GM23338 (cell line): ENCODE measurements around the gene HSF5. TPM values are rescaled to one million over a fixed set of nuclear protein-coding genes. Genes with fewer than 3 reads are reported as not detected.

ENCODE experiments used
- ATAC-seq: fragments of 200-7000 bp; cut with Tn5 transposase; 3 replicates; pipeline ENCODE4 v1.9.1; 2020
- DNase-seq: peaks from one replicate; pipeline ENCODE4 v3.0.0-alpha.2; 2015; ENCODE audit warnings: low spot score
- H2AFZ ChIP-seq: fragments of 200-600 bp; sonication (generic); 2 replicates; pipeline ENCODE4 v1.8.0; 2016; ENCODE audit warnings: antibody characterized with exemption, mild to moderate bottlenecking, moderate library complexity
- H3F3A ChIP-seq: fragments of 200-600 bp; sonication (generic); replicated peaks from 2 replicates; pipeline ENCODE4 v1.8.0; 2017; ENCODE audit warnings: antibody characterized with exemption, mixed run types, low read depth
- H3K27ac ChIP-seq: fragments of 200-600 bp; sonication (generic); 2 replicates; pipeline ENCODE4 v1.6.1; 2016; ENCODE audit warnings: low read depth
- H3K27me3 ChIP-seq: fragments of 200-600 bp; sonication (generic); 2 replicates; pipeline ENCODE4 v1.8.0; 2016; ENCODE audit warnings: mild to moderate bottlenecking, mixed run types, moderate library complexity; ENCODE audit not compliant: insufficient read depth
- H3K36me3 ChIP-seq: fragments of 200-600 bp; sonication (generic); 2 replicates; pipeline ENCODE4 v1.8.0; 2016; ENCODE audit warnings: mild to moderate bottlenecking; ENCODE audit not compliant: insufficient read depth
- H3K4me1 ChIP-seq: fragments of 200-600 bp; sonication (generic); 2 replicates; pipeline ENCODE4 v1.8.0; 2016; ENCODE audit warnings: mild to moderate bottlenecking, moderate library complexity; ENCODE audit not compliant: insufficient read depth
- H3K4me2 ChIP-seq: fragments of 200-600 bp; sonication (generic); 2 replicates; pipeline ENCODE4 v1.7.1; 2017; ENCODE audit warnings: mixed run types
- H3K4me3 ChIP-seq: fragments of 200-600 bp; sonication (generic); 2 replicates; pipeline ENCODE4 v1.6.1; 2016; ENCODE audit warnings: mixed run types
- H3K79me2 ChIP-seq: fragments of 200-600 bp; sonication (generic); replicated peaks from 2 replicates; pipeline ENCODE4 v1.8.0; 2017; ENCODE audit warnings: mild to moderate bottlenecking; ENCODE audit not compliant: insufficient read depth
- H3K9me2 ChIP-seq: fragments of 200-600 bp; sonication (generic); 2 replicates; pipeline ENCODE4 v1.8.0; 2017; ENCODE audit not compliant: insufficient read depth
- H4K20me1 ChIP-seq: fragments of 200-600 bp; sonication (generic); replicated peaks from 2 replicates; pipeline ENCODE4 v1.8.0; 2017; ENCODE audit warnings: mild to moderate bottlenecking; ENCODE audit not compliant: insufficient read depth
- H3K27ac Mint-ChIP-seq: 2 replicates; pipeline ENCODE4 v1.8.0; 2020; ENCODE audit warnings: inconsistent platforms, mild to moderate bottlenecking, moderate library complexity, mixed read lengths
- H3K27me3 Mint-ChIP-seq: 3 replicates; pipeline ENCODE4 v1.8.0; 2022; ENCODE audit warnings: low read depth, mild to moderate bottlenecking, moderate library complexity, mixed read lengths, inconsistent platforms; ENCODE audit not compliant: insufficient read depth, poor library complexity
- H3K36me3 Mint-ChIP-seq: 3 replicates; pipeline ENCODE4 v1.8.0; 2021; ENCODE audit warnings: low read depth, mild to moderate bottlenecking, inconsistent platforms, moderate library complexity, mixed read lengths
- H3K4me1 Mint-ChIP-seq: 3 replicates; pipeline ENCODE4 v1.8.0; 2020; ENCODE audit warnings: mild to moderate bottlenecking, inconsistent platforms, mixed read lengths
- H3K4me3 Mint-ChIP-seq: 3 replicates; pipeline ENCODE4 v1.8.0; 2021; ENCODE audit warnings: moderate library complexity, mild to moderate bottlenecking, inconsistent platforms, mixed read lengths
- H3K9me3 Mint-ChIP-seq: 3 replicates; pipeline ENCODE4 v1.8.0; 2020; ENCODE audit warnings: moderate library complexity, mild to moderate bottlenecking, inconsistent platforms, mixed read lengths
- CREB1 ChIP-seq: fragments of 250-450 bp; sonication (Bioruptor Pico); IDR thresholded peaks from 2 replicates; pipeline ENCODE4 v1.5.0; 2020; ENCODE audit warnings: low read depth, mild to moderate bottlenecking, moderate library complexity
- CTCF ChIP-seq, 2 experiments: fragments of 200-600 bp in 1 of 2; sonication (generic) in 1 of 2; conservative IDR thresholded peaks; 2 replicates each; pipeline versions ENCODE4 v1.5.1 to v1.6.1; 2016 to 2017; ENCODE audit warnings: antibody characterized with exemption in 2 of 2, low read depth in 2 of 2, mild to moderate bottlenecking in 2 of 2, moderate library complexity in 1 of 2
- ETS1 ChIP-seq: IDR thresholded peaks from 2 replicates; pipeline ENCODE4 v1.6.1; 2016; ENCODE audit warnings: antibody characterized with exemption
- EZH2 ChIP-seq: fragments of 200-600 bp; sonication (generic); IDR thresholded peaks from one replicate; pipeline ENCODE4 v1.8.0; 2017; ENCODE audit warnings: antibody characterized with exemption, mild to moderate bottlenecking, low read depth; ENCODE audit not compliant: unreplicated experiment
- EZH2phosphoT487 ChIP-seq: fragments of 200-600 bp; sonication (generic); IDR thresholded peaks from one replicate; pipeline ENCODE4 v1.8.1; 2018; ENCODE audit warnings: antibody characterized with exemption; ENCODE audit not compliant: unreplicated experiment
- JUNB ChIP-seq: IDR thresholded peaks from one replicate; pipeline ENCODE4 v1.6.1; 2016; ENCODE audit warnings: antibody characterized with exemption; ENCODE audit not compliant: unreplicated experiment
- NANOG ChIP-seq: IDR thresholded peaks from 2 replicates; pipeline ENCODE4 v1.6.1; 2016; ENCODE audit warnings: antibody characterized with exemption, borderline replicate concordance
- REST ChIP-seq: IDR thresholded peaks from one replicate; pipeline ENCODE4 v1.6.1; 2018; ENCODE audit warnings: antibody characterized with exemption; ENCODE audit not compliant: unreplicated experiment
- STAT1 ChIP-seq: IDR thresholded peaks from one replicate; pipeline ENCODE4 v1.6.1; 2016; ENCODE audit warnings: antibody characterized with exemption; ENCODE audit not compliant: unreplicated experiment
- ZNF331 ChIP-seq: fragments of 250-450 bp; sonication (Bioruptor Pico); IDR thresholded peaks from 2 replicates; pipeline ENCODE4 v1.5.0; 2020; ENCODE audit warnings: low read depth, mild to moderate bottlenecking, moderate library complexity
- polyA plus RNA-seq: library from polyadenylated mRNA; unstranded; fragments of >200 nt; fragmentation: Nextera tagmentation; extraction: Ambion mirVana; gene quantifications from 2 replicates; pipeline ENCODE4 v1.2.1, GENCODE V29; 2016
- total RNA-seq: library from RNA; depleted of rRNA; stranded (reverse); fragments of >200 nt; shearing (Covaris generic); gene quantifications from 2 replicates; pipeline ENCODE4 v1.2.3, GENCODE V29; 2014
- TF ChIP-seq, protein P1 (sequence below): fragments of 250-450 bp; sonication (Bioruptor Pico); IDR thresholded peaks from 2 replicates; pipeline ENCODE4 v1.5.0; 2020; ENCODE audit warnings: mild to moderate bottlenecking, moderate library complexity

Gene HSF5
- total and polyA plus RNA-seq, 2 experiments from 2014 or later: 0.24 TPM; not detected in 1

DNA sequence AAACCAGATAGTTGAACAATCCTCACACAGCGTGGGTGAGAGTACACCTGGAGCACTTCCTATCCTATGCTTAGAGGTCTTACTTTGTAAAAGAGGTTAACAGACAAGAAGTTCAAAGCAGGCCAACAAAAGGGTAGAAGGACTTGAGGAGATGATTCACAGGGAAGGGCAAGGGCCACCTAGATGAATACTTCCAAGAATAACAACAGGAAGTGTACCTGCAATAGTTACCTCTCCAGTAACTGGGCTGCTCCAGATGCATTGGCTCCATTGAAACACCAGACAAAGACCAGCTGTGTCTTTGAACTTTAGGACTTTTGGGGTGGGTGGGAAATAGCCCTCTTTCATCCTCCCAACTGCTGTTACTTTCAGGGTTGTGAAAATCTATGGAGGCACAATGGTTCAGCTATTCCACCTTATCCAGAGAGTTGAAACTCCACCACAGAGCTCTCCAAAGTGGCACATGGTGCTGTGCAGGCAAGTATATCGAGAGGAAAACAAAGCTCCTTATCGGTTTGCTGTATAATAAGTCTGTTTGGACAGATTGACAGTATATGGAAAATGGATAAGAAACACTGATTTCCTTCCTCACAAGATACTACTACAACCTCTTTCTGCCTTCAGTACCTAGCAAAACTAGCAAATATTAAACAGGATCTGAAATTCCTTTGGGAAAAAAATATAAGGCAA, 93.5 kb downstream of the HSF5 start (continued):
- TF ChIP-seq EZH2phosphoT487: no peak
- TF ChIP-seq JUNB: no peak

DNA sequence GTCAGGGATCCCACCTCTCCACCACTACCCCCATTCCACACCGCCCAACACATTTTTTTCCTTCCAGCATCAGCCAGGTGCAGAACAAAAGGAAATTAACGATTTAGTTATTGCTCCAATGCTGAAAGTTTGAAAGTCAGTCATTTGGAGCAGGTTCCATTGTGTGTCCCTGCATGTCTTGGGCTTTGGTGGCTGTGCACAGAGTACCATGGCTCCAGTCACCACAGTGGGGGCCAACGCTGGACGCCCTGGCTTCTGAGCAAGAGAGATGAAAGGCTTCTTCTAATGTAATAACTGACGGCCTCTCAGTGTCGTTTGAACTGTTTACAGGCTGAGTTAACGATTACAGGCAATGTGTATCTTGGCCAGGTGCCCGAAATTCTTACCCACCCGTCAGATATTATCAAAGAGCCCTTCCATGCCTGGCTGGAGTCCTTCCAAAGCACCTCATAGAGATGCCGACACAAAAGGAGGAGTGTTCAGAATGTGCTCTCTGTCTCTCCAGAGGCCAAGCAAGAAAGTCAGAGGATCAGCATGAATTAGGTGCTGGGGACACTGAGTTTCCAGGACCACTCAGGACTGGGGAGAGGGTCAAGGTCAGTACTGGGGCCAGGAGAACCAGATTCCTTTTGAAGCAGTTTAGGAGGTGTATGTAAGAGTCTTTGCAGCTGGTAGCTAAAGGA, 96.8 kb downstream of the HSF5 start:
- no peaks in the 10 kb centered on the region for H3K79me2 ChIP-seq
- ATAC-seq (no peak), DNase-seq (no peak)
- H3K4me3 ChIP-seq: no peak overlapping the region
- H3K4me1 ChIP-seq: peaks cover 19% of the 10 kb centered on the region
- H2AFZ ChIP-seq: no peak overlapping the region
- no peaks in the 10 kb centered on the region; the same call in 1 of the 2 replicates for H3K9me2 ChIP-seq
- Mint-ChIP-seq H3K9me3 (no peaks in the 10 kb centered on the region), H3K4me1 (peaks cover 37% of the 10 kb centered on the region), H3K36me3 (no peaks in the 10 kb centered on the region), H3K27ac (no peak overlapping the region), H3K27me3 (peaks cover 16% of the 10 kb centered on the region), H3K4me3 (no peak overlapping the region)
- no peaks in the 10 kb centered on the region for H3F3A ChIP-seq
- H3K4me2 ChIP-seq: no peak overlapping the region
- H3K27me3 ChIP-seq: peaks cover 30% of the 10 kb centered on the region
- H4K20me1 ChIP-seq: no peaks in the 10 kb centered on the region
- H3K36me3 ChIP-seq: no peaks in the 10 kb centered on the region
- no peak overlapping the region for H3K27ac ChIP-seq
- TF ChIP-seq CREB1 (CRISPR knock-in tag) (no peak), JUNB (no peak), REST (no peak), ZNF331 (CRISPR knock-in tag) (no peak), ETS1 (no peak), NANOG (no peak), STAT1 (no peak), EZH2phosphoT487 (no peak), CTCF (conservative IDR thresholded peaks at IDR 0.05; ENCODE audit: low read depth in 2 of 2) (no peak), EZH2 (no peak)
- TF ChIP-seq, protein P1, sequence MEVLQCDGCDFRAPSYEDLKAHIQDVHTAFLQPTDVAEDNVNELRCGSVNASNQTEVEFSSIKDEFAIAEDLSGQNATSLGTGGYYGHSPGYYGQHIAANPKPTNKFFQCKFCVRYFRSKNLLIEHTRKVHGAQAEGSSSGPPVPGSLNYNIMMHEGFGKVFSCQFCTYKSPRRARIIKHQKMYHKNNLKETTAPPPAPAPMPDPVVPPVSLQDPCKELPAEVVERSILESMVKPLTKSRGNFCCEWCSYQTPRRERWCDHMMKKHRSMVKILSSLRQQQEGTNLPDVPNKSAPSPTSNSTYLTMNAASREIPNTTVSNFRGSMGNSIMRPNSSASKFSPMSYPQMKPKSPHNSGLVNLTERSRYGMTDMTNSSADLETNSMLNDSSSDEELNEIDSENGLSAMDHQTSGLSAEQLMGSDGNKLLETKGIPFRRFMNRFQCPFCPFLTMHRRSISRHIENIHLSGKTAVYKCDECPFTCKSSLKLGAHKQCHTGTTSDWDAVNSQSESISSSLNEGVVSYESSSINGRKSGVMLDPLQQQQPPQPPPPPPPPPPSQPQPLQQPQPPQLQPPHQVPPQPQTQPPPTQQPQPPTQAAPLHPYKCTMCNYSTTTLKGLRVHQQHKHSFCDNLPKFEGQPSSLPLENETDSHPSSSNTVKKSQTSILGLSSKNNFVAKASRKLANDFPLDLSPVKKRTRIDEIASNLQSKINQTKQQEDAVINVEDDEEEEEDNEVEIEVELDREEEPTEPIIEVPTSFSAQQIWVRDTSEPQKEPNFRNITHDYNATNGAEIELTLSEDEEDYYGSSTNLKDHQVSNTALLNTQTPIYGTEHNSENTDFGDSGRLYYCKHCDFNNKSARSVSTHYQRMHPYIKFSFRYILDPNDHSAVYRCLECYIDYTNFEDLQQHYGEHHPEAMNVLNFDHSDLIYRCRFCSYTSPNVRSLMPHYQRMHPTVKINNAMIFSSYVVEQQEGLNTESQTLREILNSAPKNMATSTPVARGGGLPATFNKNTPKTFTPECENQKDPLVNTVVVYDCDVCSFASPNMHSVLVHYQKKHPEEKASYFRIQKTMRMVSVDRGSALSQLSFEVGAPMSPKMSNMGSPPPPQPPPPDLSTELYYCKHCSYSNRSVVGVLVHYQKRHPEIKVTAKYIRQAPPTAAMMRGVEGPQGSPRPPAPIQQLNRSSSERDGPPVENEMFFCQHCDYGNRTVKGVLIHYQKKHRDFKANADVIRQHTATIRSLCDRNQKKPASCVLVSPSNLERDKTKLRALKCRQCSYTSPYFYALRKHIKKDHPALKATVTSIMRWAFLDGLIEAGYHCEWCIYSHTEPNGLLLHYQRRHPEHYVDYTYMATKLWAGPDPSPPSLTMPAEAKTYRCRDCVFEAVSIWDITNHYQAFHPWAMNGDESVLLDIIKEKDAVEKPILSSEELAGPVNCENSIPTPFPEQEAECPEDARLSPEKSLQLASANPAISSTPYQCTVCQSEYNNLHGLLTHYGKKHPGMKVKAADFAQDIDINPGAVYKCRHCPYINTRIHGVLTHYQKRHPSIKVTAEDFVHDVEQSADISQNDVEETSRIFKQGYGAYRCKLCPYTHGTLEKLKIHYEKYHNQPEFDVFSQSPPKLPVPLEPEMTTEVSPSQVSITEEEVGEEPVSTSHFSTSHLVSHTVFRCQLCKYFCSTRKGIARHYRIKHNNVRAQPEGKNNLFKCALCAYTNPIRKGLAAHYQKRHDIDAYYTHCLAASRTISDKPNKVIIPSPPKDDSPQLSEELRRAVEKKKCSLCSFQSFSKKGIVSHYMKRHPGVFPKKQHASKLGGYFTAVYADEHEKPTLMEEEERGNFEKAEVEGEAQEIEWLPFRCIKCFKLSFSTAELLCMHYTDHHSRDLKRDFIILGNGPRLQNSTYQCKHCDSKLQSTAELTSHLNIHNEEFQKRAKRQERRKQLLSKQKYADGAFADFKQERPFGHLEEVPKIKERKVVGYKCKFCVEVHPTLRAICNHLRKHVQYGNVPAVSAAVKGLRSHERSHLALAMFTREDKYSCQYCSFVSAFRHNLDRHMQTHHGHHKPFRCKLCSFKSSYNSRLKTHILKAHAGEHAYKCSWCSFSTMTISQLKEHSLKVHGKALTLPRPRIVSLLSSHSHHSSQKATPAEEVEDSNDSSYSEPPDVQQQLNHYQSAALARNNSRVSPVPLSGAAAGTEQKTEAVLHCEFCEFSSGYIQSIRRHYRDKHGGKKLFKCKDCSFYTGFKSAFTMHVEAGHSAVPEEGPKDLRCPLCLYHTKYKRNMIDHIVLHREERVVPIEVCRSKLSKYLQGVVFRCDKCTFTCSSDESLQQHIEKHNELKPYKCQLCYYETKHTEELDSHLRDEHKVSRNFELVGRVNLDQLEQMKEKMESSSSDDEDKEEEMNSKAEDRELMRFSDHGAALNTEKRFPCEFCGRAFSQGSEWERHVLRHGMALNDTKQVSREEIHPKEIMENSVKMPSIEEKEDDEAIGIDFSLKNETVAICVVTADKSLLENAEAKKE (CRISPR knock-in tag): no peak
